ENCODE results near the gene ARHGAP24.
"Not testable (repeated sequence)": the region's sequence is repeated elsewhere in the genome, so short reads cannot be mapped to it uniquely, and the experiment has no call there.

The ARHGAP24 gene

DNA sequence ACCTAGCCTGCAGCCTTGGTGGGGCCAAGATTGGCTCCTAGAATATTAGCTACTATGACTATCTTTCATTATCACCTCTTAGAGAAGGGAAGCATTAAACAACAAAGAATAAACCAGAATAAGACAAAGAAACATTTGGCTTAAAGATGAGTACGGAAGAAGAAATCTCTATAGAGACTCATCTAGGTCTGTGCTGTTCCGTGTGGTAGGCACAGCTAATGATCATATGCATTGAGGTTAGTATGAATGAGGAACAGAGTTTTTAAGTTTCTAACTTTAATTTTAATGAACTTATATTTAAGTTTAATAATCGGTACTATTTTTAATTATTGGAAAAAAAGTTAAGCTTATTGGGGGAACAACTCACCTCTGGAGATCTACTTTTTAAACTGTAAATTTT is 24.6 kb downstream of the ARHGAP24 start:
- TF ChIP-seq, protein P1, sequence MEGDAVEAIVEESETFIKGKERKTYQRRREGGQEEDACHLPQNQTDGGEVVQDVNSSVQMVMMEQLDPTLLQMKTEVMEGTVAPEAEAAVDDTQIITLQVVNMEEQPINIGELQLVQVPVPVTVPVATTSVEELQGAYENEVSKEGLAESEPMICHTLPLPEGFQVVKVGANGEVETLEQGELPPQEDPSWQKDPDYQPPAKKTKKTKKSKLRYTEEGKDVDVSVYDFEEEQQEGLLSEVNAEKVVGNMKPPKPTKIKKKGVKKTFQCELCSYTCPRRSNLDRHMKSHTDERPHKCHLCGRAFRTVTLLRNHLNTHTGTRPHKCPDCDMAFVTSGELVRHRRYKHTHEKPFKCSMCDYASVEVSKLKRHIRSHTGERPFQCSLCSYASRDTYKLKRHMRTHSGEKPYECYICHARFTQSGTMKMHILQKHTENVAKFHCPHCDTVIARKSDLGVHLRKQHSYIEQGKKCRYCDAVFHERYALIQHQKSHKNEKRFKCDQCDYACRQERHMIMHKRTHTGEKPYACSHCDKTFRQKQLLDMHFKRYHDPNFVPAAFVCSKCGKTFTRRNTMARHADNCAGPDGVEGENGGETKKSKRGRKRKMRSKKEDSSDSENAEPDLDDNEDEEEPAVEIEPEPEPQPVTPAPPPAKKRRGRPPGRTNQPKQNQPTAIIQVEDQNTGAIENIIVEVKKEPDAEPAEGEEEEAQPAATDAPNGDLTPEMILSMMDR (IDR thresholded peaks at IDR 0.05; ENCODE audit: borderline replicate concordance, control extremely low read depth, extremely low read depth, insufficient read depth, missing control alignments), result no peak
- no peak for DNase-seq (ENCODE audit: low spot score)
- in situ Hi-C loops (cut with MboI; ENCODE audit: low sequenced_read_pairs, unreplicated experiment), result no loop called here

DNA sequence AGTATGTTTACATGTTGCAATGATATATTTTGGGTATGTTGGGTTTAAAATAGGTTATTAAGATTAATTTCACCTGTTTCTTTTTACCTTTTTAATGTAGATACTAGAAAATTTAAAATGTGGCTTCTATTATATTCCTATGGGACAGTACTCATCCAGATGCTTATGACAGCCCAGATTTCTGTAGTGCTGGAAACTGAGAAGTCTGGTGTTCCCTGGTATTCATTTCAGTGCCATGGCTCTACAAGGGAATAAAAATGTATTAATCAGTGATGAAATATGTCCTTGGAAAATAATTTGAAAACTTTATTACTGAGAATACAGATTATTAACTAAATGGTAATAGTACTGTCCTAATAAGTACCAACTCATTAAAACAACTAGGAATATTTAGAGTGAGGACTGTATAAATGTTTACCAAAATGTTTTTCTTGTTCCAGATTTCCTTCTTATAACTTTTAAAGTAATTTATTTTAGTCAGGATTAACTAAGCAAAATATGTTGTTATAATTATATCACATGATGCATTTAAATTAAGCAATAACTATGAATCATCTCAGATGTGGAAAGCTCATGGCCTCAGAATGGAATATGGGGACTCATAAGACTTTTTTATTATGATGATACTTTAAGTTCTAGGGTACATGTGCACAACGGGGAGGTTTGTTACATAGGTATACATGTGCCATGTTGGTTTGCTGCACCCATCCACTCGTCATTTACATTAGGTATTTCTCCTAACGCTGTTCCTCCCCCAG is 25.3 kb downstream of the ARHGAP24 start:
- in situ Hi-C loops (cut with MboI; ENCODE audit: low sequenced_read_pairs, unreplicated experiment), result no loop called here
- DNase-seq (ENCODE audit: low spot score), result no peak
- TF ChIP-seq, protein P1 (IDR thresholded peaks at IDR 0.05; ENCODE audit: borderline replicate concordance, control extremely low read depth, extremely low read depth, insufficient read depth, missing control alignments), result no peak

DNA sequence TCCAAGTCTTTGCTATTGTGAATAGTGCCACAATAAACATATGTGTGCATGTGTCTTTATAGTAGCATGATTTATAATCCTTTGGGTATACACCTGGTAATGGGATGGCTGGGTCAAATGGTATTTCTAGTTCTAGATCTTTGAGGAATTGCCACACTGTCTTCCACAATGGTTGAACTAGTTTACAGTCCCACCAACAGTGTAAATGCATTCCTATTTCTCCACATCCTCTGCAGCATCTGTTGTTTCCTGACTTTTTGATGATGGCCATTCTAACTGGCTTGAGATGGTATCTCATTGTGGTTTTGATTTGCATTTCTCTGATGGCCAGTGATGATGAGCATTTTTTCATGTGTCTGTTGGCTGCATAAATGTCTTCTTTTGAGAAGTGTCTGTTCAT is 26.2 kb downstream of the ARHGAP24 start:
- in situ Hi-C loops (cut with MboI; ENCODE audit: low sequenced_read_pairs, unreplicated experiment); DNase-seq (ENCODE audit: low spot score): not testable (repeated sequence)

DNA sequence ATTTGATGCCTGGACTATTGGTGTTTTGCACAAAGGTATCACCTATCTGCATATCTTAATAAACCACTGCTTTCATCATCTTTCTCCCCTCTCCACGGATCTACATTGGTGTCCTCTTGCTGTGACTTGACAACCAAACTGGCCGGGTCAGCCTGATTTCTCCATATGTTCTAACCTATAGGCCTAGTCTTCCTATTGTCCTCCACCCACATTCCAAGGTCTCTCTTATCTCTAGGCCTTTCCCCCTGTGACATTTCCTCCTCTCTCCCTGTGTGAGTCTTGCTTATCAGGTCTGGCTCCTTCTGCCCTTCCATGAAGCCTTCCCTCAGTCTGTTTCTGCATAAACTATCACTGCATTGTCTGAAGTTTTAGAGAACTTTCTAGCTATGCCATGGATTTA is 33.7 kb downstream of the ARHGAP24 start:
- in situ Hi-C loops (cut with MboI; ENCODE audit: low sequenced_read_pairs, unreplicated experiment), result no loop called here
- TF ChIP-seq, protein P1 (IDR thresholded peaks at IDR 0.05; ENCODE audit: borderline replicate concordance, control extremely low read depth, extremely low read depth, insufficient read depth, missing control alignments), result no peak
- no peak for DNase-seq (ENCODE audit: low spot score)

DNA sequence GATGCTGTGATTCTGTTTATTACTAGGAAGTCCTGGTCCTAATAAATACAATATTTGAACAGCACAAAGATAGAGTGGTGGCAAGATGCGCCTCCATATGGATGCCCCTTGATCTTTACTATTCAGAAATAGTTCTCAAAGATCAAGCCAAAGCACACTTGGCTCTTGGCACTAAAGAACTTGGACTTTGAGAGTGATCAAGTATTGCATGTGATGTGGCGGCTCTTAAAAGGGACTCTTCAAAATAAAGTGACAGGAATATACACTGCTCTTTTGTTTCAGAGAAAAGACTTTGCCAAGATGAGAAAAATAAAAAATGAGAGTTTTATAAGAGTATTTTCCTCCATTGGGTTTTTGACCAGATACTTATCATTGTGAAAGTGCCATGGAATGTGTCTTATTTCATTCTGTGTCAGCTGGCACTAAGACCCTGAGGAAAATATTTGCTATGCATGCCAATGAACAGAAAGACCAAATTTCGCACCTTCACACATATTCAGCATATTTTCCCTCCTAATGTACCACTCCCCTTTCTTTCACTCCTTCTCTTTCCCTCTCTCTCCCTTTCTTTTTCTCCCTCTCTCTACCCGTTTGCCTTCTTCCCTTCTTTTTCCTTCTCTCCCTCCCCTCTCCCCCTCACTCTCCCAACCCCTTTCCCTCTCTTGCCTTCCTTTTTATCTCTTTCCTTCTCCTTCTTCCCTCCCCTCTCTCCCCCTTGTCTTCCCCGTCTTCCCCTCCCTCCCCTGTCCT is 35.1 kb downstream of the ARHGAP24 start:
- in situ Hi-C loops (cut with MboI; ENCODE audit: low sequenced_read_pairs, unreplicated experiment), result no loop called here
- no peak for DNase-seq (ENCODE audit: low spot score)

DNA sequence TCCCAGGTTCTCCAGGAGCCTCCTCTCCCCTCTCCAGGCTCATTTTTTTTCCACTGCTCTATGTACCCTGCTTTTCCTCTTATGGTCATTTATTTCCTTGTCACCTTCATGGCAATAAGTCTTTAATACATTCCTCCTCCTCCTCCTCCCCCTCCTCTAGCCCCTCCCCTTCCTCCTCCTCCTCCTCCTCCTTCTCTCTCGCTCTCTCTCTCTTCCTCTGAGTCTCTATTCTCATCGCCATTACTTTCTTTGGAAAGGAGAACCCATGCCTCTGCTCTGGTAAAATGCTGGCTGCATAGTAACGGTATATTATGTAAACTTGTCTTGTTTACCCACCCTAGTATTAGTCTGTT is 35.7 kb downstream of the ARHGAP24 start:
- DNase-seq (ENCODE audit: low spot score), result no peak
- in situ Hi-C loops (cut with MboI; ENCODE audit: low sequenced_read_pairs, unreplicated experiment), result no loop called here
- TF ChIP-seq, protein P1 (IDR thresholded peaks at IDR 0.05; ENCODE audit: borderline replicate concordance, control extremely low read depth, extremely low read depth, insufficient read depth, missing control alignments), result no peak

More for the DNA sequence above, 35.1 kb downstream of the ARHGAP24 start:
- TF ChIP-seq, protein P1 (IDR thresholded peaks at IDR 0.05; ENCODE audit: borderline replicate concordance, control extremely low read depth, extremely low read depth, insufficient read depth, missing control alignments), result no peak

Measured in GM13976 (cell line).